Keratinocyte (primary cell): Measurements from ENCODE around the gene SAMD3. TPM values are rescaled to one million over a fixed set of nuclear protein-coding genes. Genes with fewer than 3 reads are reported as not detected.

Experiments used
- DNase-seq: peaks from one replicate; pipeline ENCODE4 v3.0.0-alpha.2; 2011; ENCODE audit warnings: low read depth, missing footprints, low spot score
- FAIRE-seq: peaks from 2 replicates; lab custom pipeline; 2011; peaks lifted over from hg19 to GRCh38; lab: Jason Lieb, UNC
- H2AFZ ChIP-seq: 2 replicates; pipeline ENCODE4 v1.6.0; 2012; ENCODE audit warnings: low read length, control low read depth, inconsistent platforms; ENCODE audit not compliant: control insufficient read depth
- H3K27ac ChIP-seq: 2 replicates; pipeline ENCODE4 v1.5.1; 2011; ENCODE audit warnings: low read length; ENCODE audit not compliant: control insufficient read depth, insufficient read depth
- H3K27me3 ChIP-seq: 3 replicates; pipeline ENCODE4 v1.6.0; 2011; ENCODE audit warnings: low read length; ENCODE audit not compliant: control insufficient read depth, insufficient read depth; ENCODE audit errors: extremely low read depth
- H3K36me3 ChIP-seq, 2 experiments: 2 replicates in 1 of 2; 3 replicates in 1 of 2; pipeline ENCODE4 v1.5.1; 2011; ENCODE audit warnings: low read length in 2 of 2, mild to moderate bottlenecking in 1 of 2; ENCODE audit not compliant: control insufficient read depth in 2 of 2, insufficient read depth in 2 of 2; ENCODE audit errors: extremely low read depth in 1 of 2
- H3K4me1 ChIP-seq: 3 replicates; pipeline ENCODE4 v1.5.1; 2011; ENCODE audit warnings: low read length; ENCODE audit not compliant: control insufficient read depth, insufficient read depth; ENCODE audit errors: extremely low read depth
- H3K4me2 ChIP-seq: 3 replicates; pipeline ENCODE4 v1.6.0; 2011; ENCODE audit warnings: low read depth, low read length; ENCODE audit not compliant: control insufficient read depth, insufficient read depth; ENCODE audit errors: extremely low read depth
- H3K4me3 ChIP-seq, 3 experiments: fragments of 200-600 bp in 1 of 3; sonication (generic) in 1 of 3; 2 replicates in 2 of 3; 3 replicates in 1 of 3; pipeline ENCODE4 v1.5.1; 2011 to 2016; ENCODE audit warnings: low read length in 3 of 3, mild to moderate bottlenecking in 3 of 3, control low read depth in 2 of 3, inconsistent platforms in 1 of 3, low read depth in 1 of 3, mixed read lengths in 1 of 3, mixed run types in 1 of 3, moderate library complexity in 1 of 3; ENCODE audit not compliant: control insufficient read depth in 2 of 3, insufficient read depth in 2 of 3; ENCODE audit errors: extremely low read depth in 1 of 3
- H3K79me2 ChIP-seq: 2 replicates; pipeline ENCODE4 v1.6.0; 2012; ENCODE audit warnings: low read length; ENCODE audit not compliant: control insufficient read depth, insufficient read depth
- H3K9ac ChIP-seq: 3 replicates; pipeline ENCODE4 v1.6.0; 2011; ENCODE audit warnings: low read length; ENCODE audit not compliant: control insufficient read depth, insufficient read depth; ENCODE audit errors: extremely low read depth
- H3K9me1 ChIP-seq: 3 replicates; pipeline ENCODE4 v1.6.0; 2011; ENCODE audit warnings: low read length; ENCODE audit not compliant: control insufficient read depth, insufficient read depth; ENCODE audit errors: extremely low read depth
- H3K9me3 ChIP-seq: 2 replicates; pipeline ENCODE4 v1.5.1; 2012; ENCODE audit warnings: low read depth, low read length; ENCODE audit not compliant: control insufficient read depth
- H4K20me1 ChIP-seq: 3 replicates; pipeline ENCODE4 v1.6.0; 2011; ENCODE audit warnings: low read length; ENCODE audit not compliant: control insufficient read depth, insufficient read depth; ENCODE audit errors: extremely low read depth
- EZH2 ChIP-seq: IDR thresholded peaks from one replicate; pipeline ENCODE4 v1.6.1; 2012; ENCODE audit warnings: inconsistent platforms, mild to moderate bottlenecking, low read length, moderate library complexity
- dilution Hi-C: fragments of 300-500 bp; cut with MboI; formaldehyde crosslinking; loops from one replicate; pipeline ENCODE4 v1.7.0; 2020; ENCODE audit warnings: low sequenced_read_pairs; ENCODE audit not compliant: extremely low pct_ligation_motif_present
- polyA plus RNA-seq, 5 experiments: library from polyadenylated mRNA; depleted of rRNA in 3 of 5; stranded (reverse) in 3 of 5; stranded (forward) in 1 of 5; unstranded in 1 of 5; fragments of >200 nt; gene quantifications; 1 replicate in 1 of 5; 2 replicates in 3 of 5; 3 replicates in 1 of 5; pipeline versions ENCODE4 v1.2.1 to v1.2.3, GENCODE V29; 2011 to 2012; ENCODE audit warnings: missing spikeins in 2 of 5, low read depth in 1 of 5, low replicate concordance in 1 of 5
- TF ChIP-seq, protein P1 (sequence below), 3 experiments: IDR thresholded peaks in 1 of 3; conservative IDR thresholded peaks in 1 of 3; optimal IDR thresholded peaks in 1 of 3; 2 replicates in 2 of 3; 3 replicates in 1 of 3; pipeline versions ENCODE3 to v1.5.1; 2011; ENCODE audit warnings: low read length in 3 of 3, mild to moderate bottlenecking in 3 of 3, moderate library complexity in 2 of 3, control low read depth in 1 of 3, inconsistent platforms in 1 of 3; ENCODE audit not compliant: insufficient read depth in 2 of 3; ENCODE audit errors: extremely low read depth in 1 of 3

SAMD3 gene
- polyA plus RNA-seq, 1 donor (not counting 4 experiments of a cell fraction or from before 2014, with no cell fraction given), result 5.4 TPM

DNA sequence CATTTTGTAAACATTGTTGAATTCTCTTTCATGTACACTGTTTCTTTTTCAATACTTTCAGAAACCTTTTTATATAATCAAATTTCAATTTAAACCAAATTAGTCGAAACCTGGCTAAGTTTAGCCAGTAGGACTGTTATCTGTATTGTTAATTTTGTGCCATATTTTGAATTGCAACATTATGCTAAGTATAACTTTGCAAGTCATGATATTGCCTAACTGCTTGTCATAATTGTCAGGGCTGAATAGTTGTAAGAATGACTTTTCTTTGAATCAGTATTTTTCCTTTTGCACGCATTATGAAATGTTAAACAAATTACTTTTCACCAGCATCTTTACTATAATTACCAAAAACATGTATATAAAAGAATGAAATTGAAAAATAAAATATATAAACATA, 82.7 kb downstream of the SAMD3 start:
- no peak for DNase-seq
- H2AFZ ChIP-seq, result no peak overlapping the region
- H3K4me3 ChIP-seq, result no peak overlapping the region
- H3K4me2 ChIP-seq, result no peak overlapping the region
- H3K9ac ChIP-seq, result no peak overlapping the region
- no peak overlapping the region for H3K27ac ChIP-seq
- no peaks in the 10 kb centered on the region for H4K20me1 ChIP-seq
- H3K9me1 ChIP-seq, result no peaks in the 10 kb centered on the region
- H3K9me3 ChIP-seq, result no peaks in the 10 kb centered on the region
- H3K36me3 ChIP-seq, result peaks cover 0 to 3% of the 10 kb centered on the region in 2 experiments
- no peaks in the 10 kb centered on the region for H3K4me1 ChIP-seq
- H3K79me2 ChIP-seq, result no peaks in the 10 kb centered on the region
- no peaks in the 10 kb centered on the region for H3K27me3 ChIP-seq
- no peak for TF ChIP-seq EZH2
- TF ChIP-seq, protein P1, sequence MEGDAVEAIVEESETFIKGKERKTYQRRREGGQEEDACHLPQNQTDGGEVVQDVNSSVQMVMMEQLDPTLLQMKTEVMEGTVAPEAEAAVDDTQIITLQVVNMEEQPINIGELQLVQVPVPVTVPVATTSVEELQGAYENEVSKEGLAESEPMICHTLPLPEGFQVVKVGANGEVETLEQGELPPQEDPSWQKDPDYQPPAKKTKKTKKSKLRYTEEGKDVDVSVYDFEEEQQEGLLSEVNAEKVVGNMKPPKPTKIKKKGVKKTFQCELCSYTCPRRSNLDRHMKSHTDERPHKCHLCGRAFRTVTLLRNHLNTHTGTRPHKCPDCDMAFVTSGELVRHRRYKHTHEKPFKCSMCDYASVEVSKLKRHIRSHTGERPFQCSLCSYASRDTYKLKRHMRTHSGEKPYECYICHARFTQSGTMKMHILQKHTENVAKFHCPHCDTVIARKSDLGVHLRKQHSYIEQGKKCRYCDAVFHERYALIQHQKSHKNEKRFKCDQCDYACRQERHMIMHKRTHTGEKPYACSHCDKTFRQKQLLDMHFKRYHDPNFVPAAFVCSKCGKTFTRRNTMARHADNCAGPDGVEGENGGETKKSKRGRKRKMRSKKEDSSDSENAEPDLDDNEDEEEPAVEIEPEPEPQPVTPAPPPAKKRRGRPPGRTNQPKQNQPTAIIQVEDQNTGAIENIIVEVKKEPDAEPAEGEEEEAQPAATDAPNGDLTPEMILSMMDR (optimal IDR thresholded peaks at IDR 0.05 in 1 of 3, IDR thresholded peaks at IDR 0.05 in 1 of 3, conservative IDR thresholded peaks at IDR 0.05 in 1 of 3; ENCODE audit: extremely low read depth in 1 of 3, insufficient read depth in 2 of 3, low read length in 3 of 3), result no peak
- dilution Hi-C loops, result no loop called here
- no peak for FAIRE-seq

DNA sequence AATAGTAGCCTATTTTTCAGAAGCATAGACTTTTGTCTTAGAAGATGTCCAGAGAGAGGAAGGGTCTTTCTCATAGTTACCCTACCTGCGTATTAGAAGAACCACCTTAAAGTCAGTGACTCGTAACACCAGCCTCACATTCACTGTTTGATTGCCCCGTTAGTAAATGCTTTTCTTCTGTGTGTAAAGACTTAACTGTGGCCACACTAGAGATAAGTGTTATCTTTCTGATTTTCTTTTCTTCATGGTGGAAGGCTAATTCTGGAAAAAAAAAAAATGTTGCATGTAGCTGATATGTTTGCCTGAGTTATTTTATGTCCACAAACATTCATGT, 83.9 kb downstream of the SAMD3 start:
- peaks cover 0 to 3% of the 10 kb centered on the region in 2 experiments for H3K36me3 ChIP-seq
- H3K4me1 ChIP-seq, result no peaks in the 10 kb centered on the region
- H3K4me2 ChIP-seq, result no peak overlapping the region
- H3K9me1 ChIP-seq, result no peaks in the 10 kb centered on the region
- H3K79me2 ChIP-seq, result no peaks in the 10 kb centered on the region
- FAIRE-seq (no peak), DNase-seq (no peak)
- H3K4me3 ChIP-seq, result no peak overlapping the region
- H4K20me1 ChIP-seq, result no peaks in the 10 kb centered on the region
- H3K9me3 ChIP-seq, result no peaks in the 10 kb centered on the region
- H3K9ac ChIP-seq, result no peak overlapping the region
- H3K27me3 ChIP-seq, result no peaks in the 10 kb centered on the region
- TF ChIP-seq, protein P1 (optimal IDR thresholded peaks at IDR 0.05 in 1 of 3, IDR thresholded peaks at IDR 0.05 in 1 of 3, conservative IDR thresholded peaks at IDR 0.05 in 1 of 3; ENCODE audit: extremely low read depth in 1 of 3, insufficient read depth in 2 of 3, low read length in 3 of 3), result no peak
- TF ChIP-seq EZH2, result no peak
- no peak overlapping the region for H2AFZ ChIP-seq
- no peak overlapping the region for H3K27ac ChIP-seq
- dilution Hi-C loops, result no loop called here
